ENCODE results near the gene UBE2M.
A peak's percentile ranks its signal among the peaks of the same experiment; 100 is the strongest.
"Not testable (repeated sequence)": the region's sequence is repeated elsewhere in the genome, so short reads cannot be mapped to it uniquely, and the experiment has no call there.

The UBE2M gene

GRCh38 chr19:58555369-58555885 is 3.0 kb downstream of the UBE2M start:
- DNase-seq (ENCODE audit: low read depth in 2 of 2), result no peak

- peak; percentile 98 for DNase-seq (ENCODE audit: low read depth in 2 of 2)
These were observed 3.7 kb downstream of the UBE2M start, which contains the start of gene CHMP2A for GRCh38 chr19:58554494-58555368. Gene CHMP2A, minus strand, starts transcription at chr19:58555105. Its CDS starts 893 bp downstream, at chr19:58554212.

GRCh38 chr19:58553799-58554493 is 4.5 kb downstream of the UBE2M start:
- no peak for DNase-seq (ENCODE audit: low read depth in 2 of 2)

- DNase-seq (ENCODE audit: low read depth in 2 of 2), result no peak
These were observed 5.8 kb downstream of the UBE2M start for GRCh38 chr19:58552655-58553054.

GRCh38 chr19:58551577-58552471 is 6.6 kb downstream of the UBE2M start:
- no peak for DNase-seq (ENCODE audit: low read depth in 2 of 2)

GRCh38 chr19:58551123-58551497 is 7.3 kb downstream of the UBE2M start:
- DNase-seq (ENCODE audit: low read depth in 2 of 2), result no peak

GRCh38 chr19:58550362-58551122 is 7.9 kb downstream of the UBE2M start:
- no peak for DNase-seq (ENCODE audit: low read depth in 2 of 2)

- DNase-seq (ENCODE audit: low read depth in 2 of 2), result no peak
These were observed 8.6 kb downstream of the UBE2M start for GRCh38 chr19:58549664-58550361.

- no peak for DNase-seq (ENCODE audit: low read depth in 2 of 2)
These were observed 9.3 kb downstream of the UBE2M start for GRCh38 chr19:58548859-58549663.

GRCh38 chr19:58547323-58548312 is 10.8 kb downstream of the UBE2M start:
- no peak for DNase-seq (ENCODE audit: low read depth in 2 of 2)

GRCh38 chr19:58546019-58546530 is 12.3 kb downstream of the UBE2M start:
- no peak for DNase-seq (ENCODE audit: low read depth in 2 of 2)

GRCh38 chr19:58545286-58546018 is 13.0 kb downstream of the UBE2M start:
- DNase-seq (ENCODE audit: low read depth in 2 of 2), result no peak

- peak in 1 of 2 experiments; percentile 55 for DNase-seq (ENCODE audit: low read depth in 2 of 2)
These were observed 13.7 kb downstream of the UBE2M start for GRCh38 chr19:58544591-58545285.

- peak; percentile 100 for DNase-seq (ENCODE audit: low read depth in 2 of 2)
These were observed 14.4 kb downstream of the UBE2M start, which contains the start of gene TRIM28 for GRCh38 chr19:58543826-58544590. Gene TRIM28, plus strand, starts transcription at chr19:58544064. Its CDS starts 694 bp downstream, at chr19:58544758.

- not testable (repeated sequence) for DNase-seq (ENCODE audit: low read depth in 2 of 2)
These were observed 15.6 kb downstream of the UBE2M start for GRCh38 chr19:58542641-58543372.
